GM18907 (cell line): Measurements from ENCODE around the gene NEDD8.
"Not testable (repeated sequence)": the region's sequence is repeated elsewhere in the genome, so short reads cannot be mapped to it uniquely, and the experiment has no call there.

Experiments
- ATAC-seq: cut with Tn5 transposase; IDR thresholded peaks from one replicate; pipeline ENCODE4 v1.9.1; 2021; ENCODE audit warnings: mild to moderate bottlenecking, moderate library complexity; ENCODE audit not compliant: unreplicated experiment

The NEDD8 gene

GRCh38 chr14:24249230-24250021 lies 17.3 kb upstream of the NEDD8 start:
- no peak for ATAC-seq

DNA sequence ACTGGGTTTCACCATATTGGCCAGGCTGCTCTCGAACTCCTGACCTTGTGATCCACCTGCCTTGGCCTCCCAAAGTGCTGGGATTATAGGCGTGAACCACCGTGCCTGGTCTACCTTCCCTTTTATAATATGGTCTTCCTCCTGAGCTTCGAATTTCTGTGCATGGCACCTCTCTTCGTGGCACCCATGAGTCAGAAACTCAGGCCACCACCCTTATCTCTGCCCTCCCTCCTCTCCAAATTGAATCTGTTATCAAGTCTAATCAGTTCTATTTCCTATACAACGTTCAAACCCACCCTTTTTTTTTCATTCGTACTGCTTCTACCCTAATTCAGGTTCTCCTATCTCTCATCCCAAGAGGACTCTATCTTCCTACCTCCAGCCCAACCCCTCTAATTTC lies 15.3 kb upstream of the NEDD8 start:
- no peak for ATAC-seq

GRCh38 chr14:24246765-24247212 lies 14.6 kb upstream of the NEDD8 start:
- no peak for ATAC-seq

GRCh38 chr14:24245350-24245749 lies 13.2 kb upstream of the NEDD8 start:
- not testable (repeated sequence) for ATAC-seq

DNA sequence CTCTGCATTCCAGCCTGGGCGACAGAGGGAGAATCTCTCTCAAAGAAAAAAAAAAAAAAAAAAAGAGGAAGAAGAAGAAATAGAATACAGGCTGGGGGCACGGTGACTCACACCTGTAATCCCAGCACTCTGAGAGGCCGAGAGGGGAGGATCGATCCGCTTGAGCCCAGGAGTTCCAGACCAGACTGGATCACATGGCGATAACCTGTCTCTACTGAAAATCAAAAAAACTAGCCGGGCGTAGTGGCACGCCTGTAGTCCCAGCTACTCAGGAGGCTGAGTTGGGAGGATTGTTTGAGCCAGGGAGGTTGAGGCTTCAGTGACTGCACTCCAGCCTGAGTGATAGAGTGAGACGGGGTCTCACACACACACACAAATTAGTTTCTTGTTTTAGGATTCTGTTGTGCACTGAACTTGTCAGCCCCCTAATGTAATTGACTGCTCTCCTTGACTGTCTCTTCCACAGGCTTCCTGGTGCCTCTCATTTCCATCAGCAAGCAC lies 11.2 kb upstream of the NEDD8 start:
- no peak for ATAC-seq

DNA sequence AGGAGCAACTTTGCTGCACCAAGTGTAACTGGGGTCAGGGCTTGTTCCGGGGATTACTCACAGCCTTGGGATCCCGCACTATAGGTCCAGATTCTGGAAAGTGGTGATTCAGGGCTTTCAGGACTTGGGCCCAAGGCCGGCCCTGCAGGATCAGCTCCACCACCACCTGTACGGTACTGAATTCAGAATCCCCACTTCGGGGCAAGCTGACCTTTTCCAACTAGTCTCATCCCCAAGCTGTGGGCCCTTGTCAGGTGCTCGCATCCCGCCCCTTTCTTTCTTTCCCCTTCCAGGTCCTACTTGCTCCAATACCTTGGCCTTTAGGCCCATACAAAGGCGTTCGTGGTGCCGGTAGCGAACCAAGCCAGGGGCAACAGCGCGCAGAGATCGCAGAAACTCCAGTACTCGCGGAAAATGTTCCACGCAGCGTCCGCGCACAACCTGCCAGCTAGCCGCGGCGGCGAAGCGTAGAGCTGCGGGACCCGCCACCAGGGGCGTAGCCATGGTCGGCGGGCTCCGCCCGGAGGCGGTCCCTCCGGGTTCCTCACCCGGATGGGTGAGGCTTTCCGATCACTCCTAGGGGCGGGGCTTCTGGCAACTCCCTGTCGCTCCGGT lies 9.8 kb upstream of the NEDD8 start:
- ATAC-seq: peak; percentile 83

DNA sequence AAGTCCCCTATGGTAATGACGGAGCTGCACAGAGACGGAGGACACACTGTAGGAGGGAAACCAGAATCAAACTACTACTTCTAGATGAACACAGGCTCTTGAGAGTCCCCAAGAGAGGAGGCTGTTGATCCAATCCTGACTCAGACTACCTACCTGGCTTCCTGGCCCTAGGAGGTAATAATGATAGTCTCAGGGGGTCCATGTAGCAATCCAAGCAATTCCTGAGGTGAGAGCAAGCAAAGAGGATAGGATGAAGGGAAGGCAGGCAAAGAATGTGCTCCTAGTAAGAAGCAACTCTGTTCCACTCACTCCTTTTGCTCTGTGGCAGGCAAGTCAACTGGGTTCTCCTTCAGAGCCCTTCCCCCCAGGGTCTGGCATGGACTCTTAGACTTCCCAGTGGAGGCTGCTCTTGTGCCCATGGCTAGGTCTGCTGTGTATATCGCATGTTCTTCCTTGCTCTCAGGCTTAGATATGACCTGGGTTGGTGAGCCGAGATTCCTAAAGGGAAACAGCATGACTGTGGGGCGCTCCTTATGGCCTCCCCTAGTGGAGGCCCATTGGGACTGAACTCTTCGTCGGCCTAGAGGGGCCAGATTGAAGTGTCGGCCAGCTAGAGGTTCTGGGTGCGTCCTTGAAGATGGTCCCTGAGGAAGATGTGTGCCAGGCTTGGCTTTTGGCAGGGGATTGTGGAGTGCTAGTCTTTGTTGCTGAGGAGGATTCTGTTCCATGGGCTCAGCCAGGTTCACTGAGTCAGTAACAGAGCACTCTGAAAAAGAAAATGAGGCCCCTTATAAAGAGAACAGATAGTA lies 8.1 kb upstream of the NEDD8 start:
- no peak for ATAC-seq

- ATAC-seq: no peak
Observed at GRCh38 chr14:24238527-24239037, 6.4 kb upstream of the NEDD8 start.

DNA sequence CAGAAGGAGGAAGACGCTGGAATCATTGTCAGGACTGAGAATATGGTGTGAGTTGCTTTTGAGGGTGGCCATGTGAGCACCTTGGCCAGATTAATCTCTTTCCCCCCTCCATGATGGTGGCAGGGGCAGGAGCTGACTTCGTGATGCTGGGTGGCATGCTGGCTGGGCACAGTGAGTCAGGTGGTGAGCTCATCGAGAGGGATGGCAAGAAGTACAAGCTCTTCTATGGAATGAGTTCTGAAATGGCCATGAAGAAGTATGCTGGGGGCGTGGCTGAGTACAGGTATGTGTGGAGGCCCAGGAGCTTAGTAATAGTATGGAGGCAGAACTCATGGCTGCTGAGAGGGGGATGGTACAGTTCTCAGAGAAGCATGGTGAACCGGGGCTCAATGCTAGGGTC lies 6.0 kb upstream of the NEDD8 start:
- ATAC-seq: no peak

- no peak for ATAC-seq
Observed at GRCh38 chr14:24237463-24237955, 5.3 kb upstream of the NEDD8 start.

DNA sequence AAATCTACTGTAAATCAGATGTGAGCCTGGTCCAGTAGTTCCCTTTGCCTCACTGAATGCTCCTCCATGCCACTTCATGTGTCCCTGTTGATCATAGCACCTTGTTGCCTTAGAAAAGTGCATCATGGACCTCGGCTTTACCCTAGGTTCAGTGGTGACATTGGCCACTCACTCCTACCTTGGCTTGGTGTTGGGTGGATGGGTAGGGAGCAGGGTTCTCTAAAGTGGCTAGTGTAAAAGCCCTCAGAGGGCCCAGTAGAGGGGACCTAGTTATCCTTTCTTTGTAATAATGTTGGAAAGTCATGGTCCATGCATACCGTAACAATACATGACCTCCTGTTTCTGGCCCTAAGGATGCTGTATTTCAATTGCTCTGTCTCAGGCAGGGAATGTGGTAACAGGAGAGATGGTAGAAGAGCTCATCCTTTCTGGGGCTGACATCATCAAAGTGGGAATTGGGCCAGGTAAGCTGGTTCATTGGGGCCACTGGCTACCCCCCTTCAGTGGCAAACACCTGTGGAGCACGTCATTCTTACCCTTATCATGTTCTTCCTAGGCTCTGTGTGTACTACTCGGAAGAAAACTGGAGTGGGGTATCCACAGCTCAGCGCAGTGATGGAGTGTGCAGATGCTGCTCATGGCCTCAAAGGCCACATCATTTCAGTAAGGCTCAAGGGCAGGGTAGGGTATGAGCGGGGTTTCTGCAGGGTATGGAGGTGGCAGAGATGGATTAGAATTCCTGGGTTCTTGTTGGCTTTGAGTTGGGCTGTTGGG lies 4.7 kb upstream of the NEDD8 start:
- no peak for ATAC-seq

GRCh38 chr14:24235804-24236688 lies 3.9 kb upstream of the NEDD8 start:
- no peak for ATAC-seq

DNA sequence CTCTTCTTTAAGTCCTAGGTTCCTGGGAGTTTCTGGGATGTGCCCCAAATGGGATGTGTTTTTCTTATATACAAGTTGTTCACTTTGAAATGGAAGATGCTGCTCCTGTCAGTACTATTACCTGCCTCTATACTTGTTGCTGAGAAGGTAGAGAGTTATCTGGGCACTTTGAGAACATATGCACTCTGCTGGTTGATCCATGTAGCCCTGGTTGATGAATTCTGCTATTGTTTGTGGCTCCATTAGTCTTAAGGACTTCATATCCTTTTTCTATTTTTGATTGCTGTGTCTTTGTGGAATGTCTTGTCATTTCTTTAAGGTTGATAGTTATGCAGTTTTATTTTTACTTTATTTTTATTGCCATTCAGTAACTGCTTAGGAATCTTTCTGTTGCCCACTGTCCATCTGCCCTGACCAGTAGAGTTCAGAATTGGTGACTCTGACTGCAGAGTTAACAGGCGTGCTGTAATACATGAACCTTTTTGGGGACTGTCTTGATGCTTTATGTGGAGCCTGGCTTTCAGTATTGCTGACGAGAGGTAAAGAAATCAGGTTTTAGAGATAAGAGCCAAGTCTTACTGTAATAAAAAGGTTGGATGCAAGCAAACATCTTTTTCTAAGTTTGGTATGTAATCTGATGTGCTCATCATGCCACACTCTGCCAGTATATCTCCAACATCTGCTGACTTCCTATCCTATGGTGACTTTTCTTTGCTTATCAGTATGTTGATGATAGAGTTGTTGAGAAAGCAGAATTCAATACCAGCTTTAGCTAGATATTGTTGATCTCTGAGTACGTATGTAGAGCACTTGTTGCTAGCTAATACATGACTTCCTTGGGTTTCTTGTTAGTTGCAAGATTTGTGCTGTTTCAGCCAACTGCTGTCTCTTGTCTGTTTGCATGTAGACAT lies 2.2 kb upstream of the NEDD8 start:
- ATAC-seq: no peak

DNA sequence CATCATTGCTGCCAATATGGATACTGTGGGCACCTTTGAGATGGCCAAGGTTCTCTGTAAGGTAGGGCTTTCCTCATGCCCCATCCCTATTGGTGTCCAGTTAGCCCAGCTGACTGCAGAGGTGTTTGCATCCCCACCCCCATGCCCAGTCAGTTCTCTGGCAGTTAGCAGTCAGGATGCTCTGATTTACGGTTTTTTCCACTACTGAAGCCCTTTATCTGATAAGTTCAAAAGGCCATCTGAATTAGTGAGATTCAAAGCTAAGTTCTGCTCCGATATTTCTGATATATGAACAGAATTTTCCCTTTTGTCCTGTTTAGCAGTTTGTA lies 1.3 kb upstream of the NEDD8 start:
- ATAC-seq: no peak

- peak; percentile 62 for ATAC-seq
Observed at GRCh38 chr14:24232645-24233537, 724 bp upstream of the NEDD8 start, which contains the start of gene GMPR2. TSS of gene GMPR2 (plus strand) at chr14:24232929. CDS start at chr14:24233254, 325 bp downstream.

GRCh38 chr14:24231263-24232120 lies 675 bp downstream of the NEDD8 start:
- peak; percentile 21 for ATAC-seq
